Measurements from ENCODE around the gene ATXN7L3.

DNA sequence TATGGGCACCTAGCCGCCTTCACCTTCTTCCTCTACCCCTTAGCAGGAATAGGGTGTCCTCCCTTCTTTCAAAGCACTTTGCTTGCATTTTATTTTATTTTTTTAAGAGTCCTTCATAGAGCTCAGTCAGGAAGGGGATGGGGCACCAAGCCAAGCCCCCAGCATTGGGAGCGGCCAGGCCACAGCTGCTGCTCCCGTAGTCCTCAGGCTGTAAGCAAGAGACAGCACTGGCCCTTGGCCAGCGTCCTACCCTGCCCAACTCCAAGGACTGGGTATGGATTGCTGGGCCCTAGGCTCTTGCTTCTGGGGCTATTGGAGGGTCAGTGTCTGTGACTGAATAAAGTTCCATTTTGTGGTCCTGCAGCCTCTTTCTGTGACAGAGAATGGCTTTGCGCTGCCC, 8.3 kb downstream of the ATXN7L3 start:
- TF ChIP-seq, protein P1, sequence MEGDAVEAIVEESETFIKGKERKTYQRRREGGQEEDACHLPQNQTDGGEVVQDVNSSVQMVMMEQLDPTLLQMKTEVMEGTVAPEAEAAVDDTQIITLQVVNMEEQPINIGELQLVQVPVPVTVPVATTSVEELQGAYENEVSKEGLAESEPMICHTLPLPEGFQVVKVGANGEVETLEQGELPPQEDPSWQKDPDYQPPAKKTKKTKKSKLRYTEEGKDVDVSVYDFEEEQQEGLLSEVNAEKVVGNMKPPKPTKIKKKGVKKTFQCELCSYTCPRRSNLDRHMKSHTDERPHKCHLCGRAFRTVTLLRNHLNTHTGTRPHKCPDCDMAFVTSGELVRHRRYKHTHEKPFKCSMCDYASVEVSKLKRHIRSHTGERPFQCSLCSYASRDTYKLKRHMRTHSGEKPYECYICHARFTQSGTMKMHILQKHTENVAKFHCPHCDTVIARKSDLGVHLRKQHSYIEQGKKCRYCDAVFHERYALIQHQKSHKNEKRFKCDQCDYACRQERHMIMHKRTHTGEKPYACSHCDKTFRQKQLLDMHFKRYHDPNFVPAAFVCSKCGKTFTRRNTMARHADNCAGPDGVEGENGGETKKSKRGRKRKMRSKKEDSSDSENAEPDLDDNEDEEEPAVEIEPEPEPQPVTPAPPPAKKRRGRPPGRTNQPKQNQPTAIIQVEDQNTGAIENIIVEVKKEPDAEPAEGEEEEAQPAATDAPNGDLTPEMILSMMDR (conservative IDR thresholded peaks at IDR 0.05; ENCODE audit: low read depth, low read length), result no peak
- TF ChIP-seq EZH2 (IDR thresholded peaks at IDR 0.05; ENCODE audit: borderline replicate concordance, low read depth, low read length, poor library complexity, severe bottlenecking), result no peak
